Spleen (tissue), 11 donors: ENCODE measurements around the gene GJC2. TPM values are rescaled to one million over a fixed set of nuclear protein-coding genes. Genes with fewer than 3 reads are reported as not detected.

Experiments used
- DNase-seq: peaks from one replicate; pipeline ENCODE4 v3.0.0-alpha.2; 2020
- H3K27ac ChIP-seq, 8 donors: fragments of 200-600 bp; sonication (generic) in 7 of 8; 1 replicate in 4 of 8; 2 replicates in 4 of 8; pipeline versions ENCODE4 v1.5.0 to v1.8.0; 2016 to 2021; ENCODE audit warnings: inconsistent platforms in 4 of 8, mild to moderate bottlenecking in 4 of 8, moderate library complexity in 1 of 8
- H3K27me3 ChIP-seq, 7 donors: fragments of 200-600 bp; sonication (generic) in 6 of 7; replicated peaks in 1 of 7; 1 replicate in 4 of 7; 2 replicates in 3 of 7; pipeline versions ENCODE4 v1.5.0 to v1.8.0; 2016 to 2021; ENCODE audit warnings: inconsistent platforms in 3 of 7, mild to moderate bottlenecking in 1 of 7
- H3K36me3 ChIP-seq, 6 donors: fragments of 200-600 bp; sonication (generic) in 5 of 6; 1 replicate in 4 of 6; 2 replicates in 2 of 6; pipeline versions ENCODE4 v1.5.0 to v1.8.0; 2016 to 2021; ENCODE audit warnings: inconsistent platforms in 2 of 6
- H3K4me1 ChIP-seq, 6 donors: fragments of 200-600 bp; sonication (generic) in 5 of 6; 1 replicate in 3 of 6; 2 replicates in 3 of 6; pipeline versions ENCODE4 v1.5.0 to v1.8.0; 2016 to 2021; ENCODE audit warnings: inconsistent platforms in 3 of 6
- H3K4me3 ChIP-seq, 8 donors: fragments of 200-600 bp; sonication (generic) in 7 of 8; 1 replicate in 4 of 8; 2 replicates in 4 of 8; pipeline versions ENCODE4 v1.5.0 to v1.8.0; 2016 to 2021; ENCODE audit warnings: inconsistent platforms in 4 of 8, mild to moderate bottlenecking in 4 of 8, moderate library complexity in 2 of 8
- H3K9me3 ChIP-seq, 8 donors: fragments of 200-600 bp; sonication (generic) in 7 of 8; 1 replicate in 4 of 8; 2 replicates in 4 of 8; pipeline versions ENCODE4 v1.5.0 to v1.8.0; 2016 to 2021; ENCODE audit warnings: inconsistent platforms in 4 of 8
- CTCF ChIP-seq, 11 experiments: fragments of 200-600 bp in 7 of 11; fragments of 450-650 bp in 4 of 11; sonication (generic) in 4 of 11; IDR thresholded peaks in 8 of 11; conservative IDR thresholded peaks in 3 of 11; 1 replicate in 7 of 11; 2 replicates in 4 of 11; pipeline versions ENCODE4 v1.4.0 to v1.8.0; 2016 to 2021; ENCODE audit warnings: antibody characterized with exemption in 11 of 11, inconsistent platforms in 4 of 11, mild to moderate bottlenecking in 1 of 11
- POLR2A ChIP-seq, 3 donors: fragments of 450-650 bp; IDR thresholded peaks; one replicate each; pipeline ENCODE4 v1.5.1; 2017; ENCODE audit warnings: antibody characterized with exemption in 3 of 3, mild to moderate bottlenecking in 1 of 3
- POLR2AphosphoS5 ChIP-seq, 3 donors: sonication (generic); formaldehyde crosslinking; IDR thresholded peaks; one replicate each; pipeline ENCODE4 v1.5.1; 2017; ENCODE audit warnings: antibody characterized with exemption in 3 of 3
- WGBS, 5 donors: extraction: QIAGEN DNeasy Blood & Tissue Kit in 3 of 5; methylation state at CpG; one replicate each; pipeline versions ENCODE4 v1.1.5 to v1.1.7; 2013 to 2018; 5-methylcytosine and 5-hydroxymethylcytosine counted together
- intact Hi-C: fragments of 100-400 bp; cut with DNase I; formaldehyde crosslinking; loops from one replicate; pipeline ENCODE4 v1.15.0; 2023; ENCODE audit warnings: low total_unique reads
- polyA plus RNA-seq, 3 donors: library from polyadenylated mRNA; stranded (reverse); fragments of 200-250 nt; gene quantifications; one replicate each; pipeline ENCODE4 v1.2.1, GENCODE V29; 2013
- total RNA-seq, 7 donors: library from RNA; depleted of rRNA in 3 of 7; stranded (reverse); fragments of >200 nt in 3 of 7; fragmentation: NEBNext Ultra II Directional in 4 of 7; extraction: Animal tissue kit (Norgen Biotek cat#: 25700) in 4 of 7; gene quantifications; one replicate each; pipeline versions ENCODE4 v1.1.0 to v1.2.1, GENCODE V29; 2016 to 2021
- donor health status: healthy with polysubstance abuse.
- donor health status: DM: no; HTN: no; CAD: no; lungs with moderate emphysema.
- donor health status: DM: no; HTN: no; CAD: no.
- donor health status: Bipolar disorder and iron deficiency.
- donor health status: healthy.
- donor health status: DM: no; HTN: no; CAD: no.
- donor health status: DM: yes; HTN: yes; CAD: no.

Gene GJC2
- total and polyA plus RNA-seq, 10 donors = 0.35 to 3.5 (median 1.3) TPM

- Histone ChIP-seq H3K4me3 (no peak overlapping the region), H3K36me3 (no peaks in the 10 kb centered on the region), H3K4me1 (peaks cover 4 to 38% (median 13%) of the 10 kb centered on the region in 6 donors), H3K27me3 (peaks cover 0 to 26% (median 0%) of the 10 kb centered on the region in 7 donors), H3K27ac (peak overlapping the region in 4 of 8 donors; percentile 20 to 65 (median 44)), H3K9me3 (peaks cover 0 to 6% (median 3%) of the 10 kb centered on the region in 8 donors)
- 57 to 72% (median 62%) methylated on average over 8 of the region's 8 CpGs for whole genome bisulfite sequencing, 5 donors
- no peak for DNase-seq
- intact Hi-C loops = no loop called here
- no peak for TF ChIP-seq POLR2AphosphoS5 (IDR thresholded peaks at IDR 0.05)
- TF ChIP-seq CTCF (IDR thresholded peaks at IDR 0.05 in 8 of 11, conservative IDR thresholded peaks at IDR 0.05 in 3 of 11) = no peak
- TF ChIP-seq POLR2A (IDR thresholded peaks at IDR 0.05) = no peak
Observed at GRCh38 chr1:228204958-228205357, 55.2 kb downstream of the GJC2 start.

- intact Hi-C loops = no loop called here
- peak overlapping the region in 5 of 8 donors; percentile 35 to 65 (median 52) for H3K27ac ChIP-seq
Observed at GRCh38 chr1:228205526-228206436, 56.1 kb downstream of the GJC2 start.

GRCh38 chr1:228206582-228207351, 57.0 kb downstream of the GJC2 start:
- Histone ChIP-seq H3K4me1 (peaks cover 4 to 38% (median 13%) of the 10 kb centered on the region in 6 donors), H3K36me3 (no peaks in the 10 kb centered on the region), H3K4me3 (no peak overlapping the region), H3K9me3 (no peaks in the 10 kb centered on the region), H3K27me3 (peaks cover 0 to 26% (median 0%) of the 10 kb centered on the region in 7 donors), H3K27ac (peak overlapping the region in 5 of 8 donors; percentile 35 to 65 (median 52))
- no peak for DNase-seq
- 71 to 83% (median 74%) methylated on average over 10 to 16 of the region's 16 CpGs for WGBS, 5 donors
- intact Hi-C loops = no loop called here
- no peak for TF ChIP-seq CTCF (IDR thresholded peaks at IDR 0.05 in 8 of 11, conservative IDR thresholded peaks at IDR 0.05 in 3 of 11)
- no peak for TF ChIP-seq POLR2A (IDR thresholded peaks at IDR 0.05)
- TF ChIP-seq POLR2AphosphoS5 (IDR thresholded peaks at IDR 0.05) = no peak

More at GRCh38 chr1:228205526-228206436, 56.1 kb downstream of the GJC2 start:
- peaks cover 0 to 26% (median 0%) of the 10 kb centered on the region in 7 donors for H3K27me3 ChIP-seq
- peak; percentile 83 for DNase-seq
- H3K4me1 ChIP-seq = peaks cover 4 to 38% (median 13%) of the 10 kb centered on the region in 6 donors
- 30 to 54% (median 40%) methylated on average over 13 to 15 of the region's 15 CpGs for whole genome bisulfite sequencing, 5 donors
- no peak for TF ChIP-seq CTCF (IDR thresholded peaks at IDR 0.05 in 8 of 11, conservative IDR thresholded peaks at IDR 0.05 in 3 of 11)
- peak; percentile 44 to 78 (median 76) for TF ChIP-seq POLR2AphosphoS5 (IDR thresholded peaks at IDR 0.05)
- no peaks in the 10 kb centered on the region for H3K9me3 ChIP-seq
- no peaks in the 10 kb centered on the region for H3K36me3 ChIP-seq
- H3K4me3 ChIP-seq = no peak overlapping the region
